ENCODE data around the gene UPK3A. TPM values are rescaled to one million over a fixed set of nuclear protein-coding genes. Genes with fewer than 3 reads are reported as not detected.

Gene UPK3A
- total and polyA plus RNA-seq, 2 of the 8 experiments (the other 6 are each of a cell fraction or from before 2014, with no cell fraction given): 0.35 to 1.7 TPM

GRCh38 chr22:45304971-45305370, 20.2 kb downstream of the UPK3A start:
- H2BK20ac ChIP-seq (ENCODE audit: low read length): no peak overlapping the region
- H3K23ac ChIP-seq (ENCODE audit: insufficient read length): no peak overlapping the region
- no peak overlapping the region for H2BK5ac ChIP-seq (ENCODE audit: low read depth, low read length)
- H4K20me1 ChIP-seq (replicated peaks in 1 of 2; ENCODE audit: control insufficient read depth in 1 of 2, insufficient read depth in 2 of 2, low read length in 2 of 2): no peaks in the 10 kb centered on the region
- H4K5ac ChIP-seq (ENCODE audit: insufficient read length, low read depth, low read length): no peak overlapping the region
- H3K79me1 ChIP-seq (ENCODE audit: low read depth, low read length): no peaks in the 10 kb centered on the region
- no peak overlapping the region for H2BK15ac ChIP-seq (ENCODE audit: low read length)
- H3K4me2 ChIP-seq (ENCODE audit: insufficient read depth in 1 of 2, low read depth in 2 of 2, low read length in 2 of 2): no peak overlapping the region
- 96% methylated on average over 6 of the region's 6 CpGs; no CpG with 5 or more reads in 1 of the 2 experiments for WGBS, 2 experiments (ENCODE audit: extremely low coverage in 1 of 2, insufficient coverage in 1 of 2, insufficient read length in 1 of 2, insufficient replicate concordance in 2 of 2, low coverage in 1 of 2, low lambda C conversion rate in 2 of 2, missing lambda C conversion rate in 1 of 2)
- no peak overlapping the region for H3K56ac ChIP-seq (replicated peaks; ENCODE audit: insufficient read length, low read depth, low read length)
- H3K18ac ChIP-seq (ENCODE audit: extremely low read depth, low read length): no peak overlapping the region
- no peak overlapping the region for H3K9ac ChIP-seq (replicated peaks in 1 of 4; ENCODE audit: extremely low read depth in 1 of 4, low read depth in 3 of 4, low read length in 3 of 4)
- H3K27ac ChIP-seq (ENCODE audit: low read depth, low read length): no peak overlapping the region
- H4K91ac ChIP-seq (replicated peaks; ENCODE audit: insufficient read length, low read length): no peak overlapping the region
- CTCF ChIA-PET (ENCODE audit: partially characterized antibody): interaction anchor here (0.7 to 2.9 kb wide), 4 partner anchors 10 to 30 kb away, joined by 3 to 9 read pairs (median 4); no protein-coding TSS in a partner anchor
- H2AK5ac ChIP-seq (ENCODE audit: low read depth, low read length): no peak overlapping the region
- no peaks in the 10 kb centered on the region for H3K36me3 ChIP-seq (ENCODE audit: control insufficient read depth in 2 of 4, insufficient read depth in 4 of 4, low read length in 3 of 4)
- H2BK12ac ChIP-seq (ENCODE audit: low read depth, low read length): no peak overlapping the region
- no peaks in the 10 kb centered on the region for H3K27me3 ChIP-seq (replicated peaks in 1 of 4; ENCODE audit: control insufficient read depth in 3 of 4, extremely low read depth in 1 of 4, insufficient read depth in 3 of 4, low read length in 3 of 4)
- no peak overlapping the region for H2AFZ ChIP-seq (ENCODE audit: low read length)
- peaks cover 0 to 5% (median 4%) of the 10 kb centered on the region in 4 experiments; a peak in 4 of 7 replicates for H3K4me1 ChIP-seq (replicated peaks in 1 of 4; ENCODE audit: control insufficient read depth in 3 of 4, insufficient read depth in 4 of 4, low read length in 3 of 4)
- no peak overlapping the region for H2BK120ac ChIP-seq (replicated peaks; ENCODE audit: low read depth, low read length)
- no peak for FAIRE-seq
- H3K4me3 ChIP-seq (ENCODE audit: extremely low read depth in 1 of 4, insufficient read depth in 2 of 4, low read depth in 3 of 4, low read length in 4 of 4): no peak overlapping the region
- no peaks in the 10 kb centered on the region for H3K9me3 ChIP-seq (ENCODE audit: insufficient read depth in 2 of 2, low read depth in 1 of 2, low read length in 1 of 2)
- no peak for DNase-seq (ENCODE audit: low read depth in 1 of 2, low spot score in 2 of 2)
- H3K14ac ChIP-seq (ENCODE audit: insufficient read length): no peak overlapping the region
- H4K8ac ChIP-seq (ENCODE audit: extremely low read depth, insufficient read depth, low read length): no peak overlapping the region
- no peak overlapping the region for H3K4ac ChIP-seq (replicated peaks; ENCODE audit: insufficient read length, low read depth, low read length)
- H3K23me2 ChIP-seq (ENCODE audit: low read depth, low read length): no peaks in the 10 kb centered on the region; the same call in 1 of the 2 replicates
- H3K79me2 ChIP-seq (ENCODE audit: control insufficient read depth in 1 of 2, insufficient read depth in 2 of 2, low read length in 2 of 2): no peaks in the 10 kb centered on the region
- POLR2A ChIA-PET (ENCODE audit: partially characterized antibody): no interaction called here
- no peak for TF ChIP-seq GTF2F1 (IDR thresholded peaks at IDR 0.05; ENCODE audit: borderline replicate concordance, low read depth, low read length)
- TF ChIP-seq NRF1 (IDR thresholded peaks at IDR 0.05; ENCODE audit: low read depth, low read length): no peak
- no peak for TF ChIP-seq ASH2L (IDR thresholded peaks at IDR 0.05; ENCODE audit: low read length)
- TF ChIP-seq CEBPB (IDR thresholded peaks at IDR 0.05; ENCODE audit: low read depth, low read length): no peak
- TF ChIP-seq SRF (IDR thresholded peaks at IDR 0.05; ENCODE audit: low read depth, low read length): no peak
- no peak for TF ChIP-seq POLR2AphosphoS5 (IDR thresholded peaks at IDR 0.05; ENCODE audit: low read depth, low read length)
- TF ChIP-seq SP1 (IDR thresholded peaks at IDR 0.05; ENCODE audit: low read depth, low read length): no peak
- no peak for TF ChIP-seq CBX5 (IDR thresholded peaks at IDR 0.05; ENCODE audit: low read depth, low read length)
- TF ChIP-seq EZH2 (IDR thresholded peaks at IDR 0.05; ENCODE audit: low read depth, low read length, severe bottlenecking): no peak
- TF ChIP-seq KDM4A (IDR thresholded peaks at IDR 0.05; ENCODE audit: low read depth, low read length, severe bottlenecking): no peak
- TF ChIP-seq SP2 (IDR thresholded peaks at IDR 0.05; ENCODE audit: low read length): no peak
- TF ChIP-seq HDAC6 (IDR thresholded peaks at IDR 0.05; ENCODE audit: low read depth, low read length): no peak
- no peak for TF ChIP-seq JUND (IDR thresholded peaks at IDR 0.05; ENCODE audit: low read length)
- TF ChIP-seq NANOG (IDR thresholded peaks at IDR 0.05; ENCODE audit: insufficient read depth, low read depth, low read length, poor library complexity, severe bottlenecking): no peak
- TF ChIP-seq TBP (IDR thresholded peaks at IDR 0.05; ENCODE audit: low read depth, low read length): no peak
- no peak for TF ChIP-seq RAD21 (IDR thresholded peaks at IDR 0.05 in 1 of 2, conservative IDR thresholded peaks at IDR 0.05 in 1 of 2; ENCODE audit: low read depth in 2 of 2, low read length in 2 of 2)
